ENCODE measurements around the gene NDEL1.

NDEL1 gene

DNA sequence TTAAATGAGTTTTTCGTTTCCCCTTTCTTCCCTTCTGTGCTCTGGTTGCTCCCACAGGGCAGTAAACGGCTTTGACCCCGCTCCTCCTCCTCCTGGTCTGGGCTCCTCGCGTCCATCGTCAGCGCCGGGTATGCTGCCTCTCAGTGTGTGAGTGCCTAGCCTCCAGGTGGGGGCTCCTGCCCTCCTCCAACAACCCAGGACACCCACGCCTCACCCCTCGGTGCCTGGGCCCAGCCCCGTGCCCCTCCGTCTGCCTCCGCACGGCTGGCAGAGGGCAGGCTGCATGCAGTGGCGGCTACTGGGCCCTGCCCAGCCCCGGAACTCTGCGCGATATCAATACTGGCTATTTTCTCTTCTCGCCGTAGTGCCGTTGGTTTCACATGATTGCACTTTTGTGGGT lies 31.2 kb downstream of the NDEL1 start:
- TF ChIP-seq, protein P1, sequence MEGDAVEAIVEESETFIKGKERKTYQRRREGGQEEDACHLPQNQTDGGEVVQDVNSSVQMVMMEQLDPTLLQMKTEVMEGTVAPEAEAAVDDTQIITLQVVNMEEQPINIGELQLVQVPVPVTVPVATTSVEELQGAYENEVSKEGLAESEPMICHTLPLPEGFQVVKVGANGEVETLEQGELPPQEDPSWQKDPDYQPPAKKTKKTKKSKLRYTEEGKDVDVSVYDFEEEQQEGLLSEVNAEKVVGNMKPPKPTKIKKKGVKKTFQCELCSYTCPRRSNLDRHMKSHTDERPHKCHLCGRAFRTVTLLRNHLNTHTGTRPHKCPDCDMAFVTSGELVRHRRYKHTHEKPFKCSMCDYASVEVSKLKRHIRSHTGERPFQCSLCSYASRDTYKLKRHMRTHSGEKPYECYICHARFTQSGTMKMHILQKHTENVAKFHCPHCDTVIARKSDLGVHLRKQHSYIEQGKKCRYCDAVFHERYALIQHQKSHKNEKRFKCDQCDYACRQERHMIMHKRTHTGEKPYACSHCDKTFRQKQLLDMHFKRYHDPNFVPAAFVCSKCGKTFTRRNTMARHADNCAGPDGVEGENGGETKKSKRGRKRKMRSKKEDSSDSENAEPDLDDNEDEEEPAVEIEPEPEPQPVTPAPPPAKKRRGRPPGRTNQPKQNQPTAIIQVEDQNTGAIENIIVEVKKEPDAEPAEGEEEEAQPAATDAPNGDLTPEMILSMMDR (IDR thresholded peaks at IDR 0.05) = no peak

DNA sequence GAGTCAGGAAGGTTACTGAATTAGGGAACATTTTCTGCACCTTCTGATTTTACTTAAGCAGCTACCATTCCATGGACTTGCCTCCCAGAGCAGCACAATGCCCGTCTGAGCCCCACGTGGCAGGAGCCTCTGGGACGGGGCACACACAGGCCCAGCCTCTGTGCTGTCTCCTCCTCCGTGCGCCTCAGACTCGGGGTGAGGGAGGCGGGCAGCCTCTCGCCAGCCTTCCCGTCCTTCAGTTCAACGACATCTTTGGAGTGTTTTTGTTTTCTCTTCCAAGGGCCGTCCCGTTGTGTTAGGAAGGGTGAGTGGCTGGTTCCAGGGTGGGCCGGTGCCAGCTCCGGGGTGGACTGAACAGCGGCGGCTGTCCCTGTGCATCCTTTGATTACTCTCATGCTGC lies 31.8 kb downstream of the NDEL1 start:
- TF ChIP-seq, protein P1 (IDR thresholded peaks at IDR 0.05) = no peak

DNA sequence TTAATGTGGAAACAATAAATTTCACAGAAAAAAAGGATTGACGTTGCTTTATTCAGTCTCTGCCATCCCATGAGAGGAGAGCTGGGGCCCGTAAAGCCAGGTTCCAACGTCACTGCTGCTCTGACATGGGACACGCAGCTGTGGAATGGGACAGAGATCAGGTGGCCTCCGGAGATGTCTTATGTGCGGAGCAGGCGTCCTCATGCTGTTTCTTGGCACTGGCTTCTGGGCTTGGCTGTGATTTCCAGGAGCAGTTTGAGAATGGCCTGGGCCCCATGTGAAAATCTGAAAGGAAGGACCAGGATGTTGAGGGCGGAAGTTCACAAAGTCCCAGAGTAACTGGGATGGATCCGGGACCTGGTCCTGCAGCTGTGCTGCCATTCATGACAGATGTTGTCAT lies 32.4 kb downstream of the NDEL1 start:
- TF ChIP-seq, protein P1 (IDR thresholded peaks at IDR 0.05) = no peak

DNA sequence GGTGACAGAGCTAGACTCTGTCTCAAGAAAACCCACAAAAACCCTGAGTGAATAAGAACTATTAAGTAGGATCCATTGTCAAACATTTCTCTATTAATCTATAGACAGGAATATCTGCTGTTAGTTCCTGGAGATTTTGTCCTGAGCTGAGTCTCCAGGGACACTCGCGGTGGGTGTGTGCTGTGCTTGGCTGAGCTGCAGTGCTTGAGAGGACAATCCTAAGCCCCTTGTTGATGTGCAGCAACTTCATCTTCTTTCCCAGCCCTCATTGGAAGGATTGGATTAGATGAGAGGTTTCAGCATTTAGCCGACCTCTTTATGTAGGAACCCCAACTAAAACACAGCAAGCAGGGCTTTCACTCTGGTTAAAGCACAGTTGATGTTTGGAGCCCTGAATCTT lies 33.3 kb downstream of the NDEL1 start:
- TF ChIP-seq, protein P1 (IDR thresholded peaks at IDR 0.05) = no peak

DNA sequence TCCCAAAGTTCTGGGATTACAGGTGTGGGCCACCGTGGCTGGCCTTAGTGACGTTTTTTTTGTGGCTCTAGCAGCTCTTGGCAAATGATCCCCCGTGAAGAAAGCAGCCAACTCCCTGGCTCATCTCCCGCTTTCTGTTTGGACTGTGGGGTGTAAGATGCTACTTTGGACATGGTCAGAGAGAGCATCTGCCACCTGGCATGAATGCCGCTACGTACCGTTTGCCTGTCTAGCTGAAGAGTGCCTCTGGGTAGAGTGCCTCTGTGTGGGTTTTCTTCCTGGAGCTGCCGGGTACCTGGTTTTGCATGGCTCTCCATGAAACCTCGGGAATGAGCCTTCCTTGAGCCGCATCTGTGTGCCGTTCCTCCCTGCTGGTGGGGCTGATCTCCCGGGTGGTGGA lies 34.3 kb downstream of the NDEL1 start:
- TF ChIP-seq, protein P1 (IDR thresholded peaks at IDR 0.05) = no peak

DNA sequence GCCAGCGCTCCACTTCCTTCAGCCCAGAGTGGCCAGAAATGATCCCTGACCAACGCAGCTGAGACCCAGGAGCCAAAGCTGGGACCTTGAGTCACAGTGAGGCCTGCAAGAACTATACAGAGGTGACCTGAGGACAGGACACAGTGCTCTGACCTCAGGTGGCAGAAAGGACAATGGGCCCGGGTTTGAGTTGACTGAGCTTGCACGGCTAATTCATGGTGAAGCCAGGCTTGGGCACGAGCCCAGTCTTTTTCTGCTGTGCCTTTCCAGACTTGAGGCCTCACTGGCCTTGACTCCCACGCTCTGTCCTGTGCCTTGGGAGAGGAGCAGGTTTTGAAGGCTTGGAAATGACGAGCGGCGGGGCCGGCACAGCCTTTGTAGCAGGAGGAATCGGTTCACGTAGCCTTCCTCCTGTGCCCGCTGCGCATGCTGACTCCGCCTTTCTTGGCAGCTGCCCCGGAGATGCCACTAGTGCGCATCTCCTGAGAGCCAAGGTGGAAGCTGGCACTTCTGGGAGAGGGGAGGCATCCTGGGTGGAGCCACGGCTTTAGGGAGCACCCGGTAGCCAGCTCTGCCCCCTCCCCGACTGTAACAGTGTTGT lies 34.9 kb downstream of the NDEL1 start:
- TF ChIP-seq, protein P1 (IDR thresholded peaks at IDR 0.05) = no peak

DNA sequence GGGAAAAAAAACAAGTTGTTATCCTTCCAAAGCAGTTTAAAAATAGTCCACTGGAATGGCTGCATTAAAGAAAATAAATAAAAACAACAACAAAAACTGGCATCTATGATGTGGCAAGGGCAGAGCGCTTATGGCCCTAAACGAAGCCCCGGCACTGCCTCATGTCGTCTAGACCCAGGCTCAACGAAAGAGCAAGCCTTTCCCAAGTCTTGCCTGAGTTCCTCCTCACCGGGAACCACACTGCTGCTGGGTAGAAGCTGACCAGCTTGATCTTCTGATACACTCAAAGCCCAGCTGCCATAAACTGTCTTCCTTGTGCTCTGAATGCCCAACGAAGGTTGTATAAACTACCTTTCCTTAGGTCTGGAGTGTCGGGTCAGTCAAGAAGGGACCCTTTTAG lies 37.0 kb downstream of the NDEL1 start:
- TF ChIP-seq, protein P1 (IDR thresholded peaks at IDR 0.05) = no peak
